HL-60/S4 treated with phorbol 12-myristate 13-acetate at 8.2 ng/mL for 4 days and 3 days (cell line): Measurements from ENCODE around the gene LRRC37B.
"Not testable (repeated sequence)": the region's sequence is repeated elsewhere in the genome, so short reads cannot be mapped to it uniquely, and the experiment has no call there.

ENCODE experiments used
- in situ Hi-C: fragments of 300-500 bp; cut with MboI; formaldehyde crosslinking; loops from 2 replicates; pipeline ENCODE4 v1.15.0; 2022; ENCODE audit warnings: low sequenced_read_pairs

The LRRC37B gene

DNA sequence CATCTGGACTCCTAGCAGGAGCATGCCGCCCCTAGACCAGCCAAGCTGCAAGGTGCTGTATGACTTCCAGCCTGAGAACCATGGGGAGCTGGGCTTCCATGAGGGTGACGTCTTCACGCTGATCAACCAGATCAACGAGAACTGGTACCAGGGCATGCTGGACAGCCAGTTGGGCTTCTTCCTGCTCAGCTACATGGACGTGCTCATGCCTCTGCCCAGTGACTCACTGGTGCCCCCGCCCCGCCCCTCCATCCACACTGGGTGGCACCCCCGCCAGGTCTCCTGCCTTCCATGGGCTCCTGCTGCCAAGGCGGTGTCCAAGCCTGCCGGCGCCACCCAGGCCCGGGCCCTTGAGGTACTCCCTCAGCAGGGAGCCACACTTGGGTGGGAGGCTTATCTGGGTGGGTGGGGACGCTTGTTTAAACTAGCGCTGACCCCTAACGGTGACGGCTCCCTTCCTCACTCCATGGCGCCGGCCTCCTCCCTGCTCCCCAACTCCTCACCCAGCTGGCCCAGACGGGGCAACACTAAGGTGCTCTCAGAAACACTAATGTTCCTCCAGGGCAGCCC lies 34.2 kb downstream of the LRRC37B start:
- in situ Hi-C loops = not testable (repeated sequence)

DNA sequence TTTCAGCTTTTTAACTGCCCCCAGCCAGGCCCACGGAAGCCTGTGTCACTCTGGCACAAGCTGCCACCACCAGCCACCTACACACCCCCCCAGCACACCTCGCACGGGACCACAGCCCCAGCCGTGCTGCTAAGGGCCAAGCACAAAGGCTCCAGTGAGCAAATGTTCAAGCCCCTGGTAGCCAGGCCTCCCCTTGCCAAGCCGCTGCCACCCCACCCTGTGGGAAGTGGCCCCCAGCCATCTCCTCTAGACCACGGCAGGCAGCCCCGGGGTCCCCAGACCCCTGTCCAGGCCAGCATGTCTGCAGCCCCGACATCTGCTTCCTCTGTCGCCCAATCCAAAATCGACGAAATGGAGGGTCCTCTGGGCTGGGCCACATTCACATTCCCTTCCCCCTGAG lies 35.1 kb downstream of the LRRC37B start:
- in situ Hi-C loops = not testable (repeated sequence)

DNA sequence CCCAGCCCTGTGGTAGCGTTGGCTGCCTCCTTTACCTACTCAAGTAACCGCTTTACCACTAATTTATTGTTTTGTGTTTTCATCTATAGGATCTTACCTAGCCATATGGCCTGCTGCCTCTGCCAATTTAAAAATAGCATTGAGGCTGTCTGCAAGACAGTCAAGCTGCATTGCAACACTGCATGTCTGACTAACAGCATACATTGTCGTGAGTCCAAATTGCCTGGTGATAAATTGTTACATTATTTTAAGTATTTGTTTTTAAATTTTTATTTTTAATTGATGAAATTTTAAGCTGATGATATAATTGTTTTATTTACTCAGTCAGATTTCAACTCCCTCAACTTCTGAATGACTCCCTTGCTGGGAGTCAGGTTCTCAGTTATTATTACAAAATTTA lies 38.4 kb downstream of the LRRC37B start:
- in situ Hi-C loops = not testable (repeated sequence)

DNA sequence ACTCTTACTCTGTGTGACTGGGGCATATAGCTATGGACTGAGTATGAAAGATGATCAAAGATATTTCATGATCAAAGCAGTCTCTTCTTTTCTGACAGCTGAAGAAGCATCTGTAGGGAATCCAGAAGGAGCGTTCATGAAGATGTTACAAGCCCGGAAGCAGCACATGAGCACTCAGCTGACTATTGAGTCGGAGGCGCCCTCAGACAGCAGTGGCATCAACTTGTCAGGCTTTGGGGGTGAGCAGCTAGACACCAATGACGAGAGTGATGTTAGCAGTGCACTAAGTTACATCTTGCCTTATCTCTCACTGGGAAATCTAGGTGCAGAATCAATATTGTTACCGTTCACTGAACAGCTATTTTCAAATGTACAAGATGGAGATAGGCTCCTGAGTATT lies 40.5 kb downstream of the LRRC37B start:
- in situ Hi-C loops = not testable (repeated sequence)

DNA sequence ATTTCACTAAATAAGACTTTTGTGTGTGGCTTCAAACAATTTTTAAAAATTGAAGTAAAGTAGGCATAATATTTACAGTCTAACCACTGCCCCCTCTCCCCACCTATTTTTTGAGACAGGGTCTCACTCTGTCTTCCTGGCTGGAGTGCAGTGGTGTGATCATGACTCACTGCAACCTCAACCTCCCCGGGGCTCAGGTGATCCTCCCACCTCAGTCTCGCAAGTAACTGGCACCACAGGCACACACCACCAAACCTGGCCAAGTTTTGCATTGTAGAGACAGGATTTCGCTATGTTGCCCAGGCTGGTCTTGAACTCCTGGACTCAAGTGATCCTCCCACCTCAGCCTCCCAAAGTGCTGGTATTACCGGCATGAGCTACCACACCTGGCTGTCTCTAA lies 47.8 kb downstream of the LRRC37B start:
- in situ Hi-C loops = not testable (repeated sequence)

DNA sequence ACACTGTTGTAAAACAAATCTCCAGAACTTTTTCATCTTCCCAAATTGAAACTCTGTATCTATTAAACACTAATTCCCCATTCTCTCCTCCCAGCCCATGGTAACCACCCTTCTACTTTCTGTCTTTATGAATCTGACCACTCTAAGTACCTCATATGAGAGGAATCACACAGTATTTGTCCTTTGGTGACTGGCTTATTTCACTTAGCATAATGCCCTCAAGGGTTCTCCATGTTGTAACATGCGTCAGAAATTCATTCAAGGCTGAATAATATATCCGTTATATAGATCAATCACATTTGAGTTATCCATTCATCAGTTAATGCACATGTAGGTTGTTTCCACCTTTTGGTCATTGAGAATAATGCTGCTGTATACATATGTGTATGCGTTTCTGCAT lies 48.2 kb downstream of the LRRC37B start:
- in situ Hi-C loops = not testable (repeated sequence)

DNA sequence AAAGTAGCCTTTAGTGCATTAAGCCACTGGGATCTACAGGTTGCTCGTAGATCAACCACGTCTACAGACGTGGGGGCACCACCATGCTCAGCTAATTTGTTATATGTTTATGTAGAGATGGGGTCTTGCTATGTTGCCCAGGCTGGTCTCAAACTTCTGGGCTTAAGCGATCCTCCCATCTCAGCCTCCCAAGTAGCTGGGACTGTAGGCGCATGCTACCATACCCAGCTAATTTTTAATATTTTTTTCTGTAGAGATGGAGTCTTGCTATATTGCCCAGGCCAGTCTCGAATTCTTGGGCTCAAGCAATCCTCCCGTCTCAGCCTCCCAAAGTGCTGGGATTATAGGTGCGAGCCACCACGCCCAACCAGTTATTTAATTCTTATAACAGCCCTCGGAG lies 49.3 kb downstream of the LRRC37B start:
- in situ Hi-C loops = not testable (repeated sequence)

DNA sequence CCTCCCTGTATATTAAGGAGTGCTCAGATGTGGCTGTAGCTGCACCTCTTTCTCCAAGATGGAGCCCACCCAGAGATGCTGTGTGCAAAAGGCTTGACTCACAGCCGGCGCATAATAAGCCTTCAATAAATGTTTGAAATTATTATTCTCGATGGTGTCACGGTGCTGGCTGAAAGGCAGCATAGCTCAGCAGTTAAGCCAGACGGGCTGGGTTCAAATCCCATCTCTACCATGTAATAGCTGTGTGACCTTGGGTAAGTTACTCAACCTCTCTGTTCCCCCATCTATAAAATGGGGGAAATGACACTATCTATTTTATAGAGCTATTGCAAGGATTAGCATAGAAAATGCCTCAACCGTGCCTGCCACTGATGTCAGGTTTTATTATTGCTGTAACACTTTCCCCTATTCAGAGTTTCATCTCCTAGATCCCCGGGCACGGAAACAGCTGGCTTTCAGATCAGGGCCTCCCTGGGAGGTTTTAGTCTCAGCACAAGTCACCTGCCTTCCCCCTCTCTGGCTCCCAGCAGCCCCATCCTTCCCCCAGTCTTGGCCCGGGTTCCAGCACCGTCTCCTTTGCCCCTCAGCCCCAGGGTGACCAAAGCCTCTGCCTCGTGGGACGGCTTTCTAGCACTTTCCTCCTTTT lies 50.4 kb downstream of the LRRC37B start:
- in situ Hi-C loops = not testable (repeated sequence)

DNA sequence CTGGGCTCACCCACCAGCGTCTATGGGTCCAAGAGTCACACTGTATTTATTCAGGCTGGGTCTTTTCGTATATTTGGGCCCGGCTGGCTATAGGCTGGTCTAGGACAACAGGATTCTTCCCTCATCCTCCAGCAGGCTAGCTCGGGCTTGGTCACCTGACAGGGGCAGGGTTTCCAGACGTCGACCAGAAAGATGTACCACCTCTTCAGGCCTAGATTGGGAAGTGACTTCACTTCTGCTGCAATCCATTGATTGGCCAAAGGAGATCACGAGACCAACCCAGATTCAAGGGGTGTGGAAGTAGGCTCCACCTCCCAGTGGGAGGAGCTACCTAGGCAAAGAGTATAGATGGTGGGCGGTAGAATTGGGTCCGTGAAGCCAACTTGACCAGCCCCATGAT lies 53.5 kb downstream of the LRRC37B start:
- in situ Hi-C loops = not testable (repeated sequence)

DNA sequence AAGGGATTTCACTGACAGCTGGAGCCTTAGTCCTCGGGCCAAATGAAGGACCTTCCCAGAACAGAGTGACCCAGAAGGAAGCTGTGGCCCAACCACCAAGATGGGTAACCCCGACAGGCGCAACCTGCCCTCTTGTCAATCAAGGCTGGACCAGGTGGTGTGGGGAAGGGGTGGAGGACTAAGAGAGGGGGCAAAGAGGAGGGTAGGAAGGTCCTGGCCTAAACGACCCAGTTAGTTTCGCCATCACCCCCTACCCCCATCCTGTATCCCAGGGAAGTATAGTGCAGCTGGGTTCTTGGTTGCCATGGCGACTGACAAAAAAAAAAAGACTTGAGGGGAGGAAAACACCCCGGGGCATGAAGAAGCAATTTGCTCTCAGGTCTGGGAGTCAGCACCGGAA lies 54.7 kb downstream of the LRRC37B start:
- in situ Hi-C loops = not testable (repeated sequence)

DNA sequence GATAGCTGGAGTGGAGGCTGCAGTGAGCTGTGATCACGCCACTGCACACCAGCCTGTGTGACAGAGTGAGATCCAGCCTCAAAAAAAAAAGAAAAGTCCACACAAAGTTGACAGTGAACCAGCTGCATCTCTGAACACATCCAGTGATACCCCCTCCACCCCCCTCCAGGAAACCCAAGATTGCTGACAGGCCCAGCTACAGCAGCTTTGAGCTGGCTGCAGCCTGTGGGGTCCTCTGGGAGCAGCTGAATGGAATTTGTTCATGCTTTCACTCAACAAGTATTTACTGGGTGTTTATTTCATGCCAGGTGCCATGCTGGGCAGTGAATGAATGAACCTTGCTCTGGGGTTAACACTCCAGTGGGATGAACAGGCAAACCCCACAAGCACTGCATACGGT lies 56.9 kb downstream of the LRRC37B start:
- in situ Hi-C loops = not testable (repeated sequence)

DNA sequence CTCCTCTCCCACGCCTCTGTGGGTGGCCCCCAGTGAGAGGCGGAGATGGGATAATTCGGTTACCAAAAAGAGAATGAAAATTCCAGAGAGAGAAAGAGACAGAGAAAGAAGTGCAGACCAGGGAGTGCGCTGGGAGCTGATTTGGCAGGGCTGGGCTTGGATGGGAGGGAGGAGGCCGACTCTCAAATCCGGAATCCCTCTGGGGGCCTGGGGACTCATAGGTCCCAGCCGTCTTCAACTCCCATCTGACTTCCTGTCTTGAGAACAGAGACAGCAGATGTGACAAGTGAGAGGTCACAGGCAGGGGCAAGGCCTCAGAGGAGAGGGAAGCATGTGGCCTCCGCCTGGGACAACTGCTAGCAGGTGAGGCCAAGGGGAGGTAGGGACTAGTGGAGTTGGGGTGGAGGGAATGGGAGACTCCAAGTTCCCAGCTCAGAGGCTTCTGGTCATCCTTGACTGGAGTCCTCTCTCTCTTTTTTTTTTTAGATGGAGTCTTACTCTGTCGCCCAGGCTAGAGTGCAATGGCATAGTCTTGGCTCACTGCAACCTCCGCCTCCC lies 59.0 kb downstream of the LRRC37B start:
- in situ Hi-C loops = not testable (repeated sequence)

DNA sequence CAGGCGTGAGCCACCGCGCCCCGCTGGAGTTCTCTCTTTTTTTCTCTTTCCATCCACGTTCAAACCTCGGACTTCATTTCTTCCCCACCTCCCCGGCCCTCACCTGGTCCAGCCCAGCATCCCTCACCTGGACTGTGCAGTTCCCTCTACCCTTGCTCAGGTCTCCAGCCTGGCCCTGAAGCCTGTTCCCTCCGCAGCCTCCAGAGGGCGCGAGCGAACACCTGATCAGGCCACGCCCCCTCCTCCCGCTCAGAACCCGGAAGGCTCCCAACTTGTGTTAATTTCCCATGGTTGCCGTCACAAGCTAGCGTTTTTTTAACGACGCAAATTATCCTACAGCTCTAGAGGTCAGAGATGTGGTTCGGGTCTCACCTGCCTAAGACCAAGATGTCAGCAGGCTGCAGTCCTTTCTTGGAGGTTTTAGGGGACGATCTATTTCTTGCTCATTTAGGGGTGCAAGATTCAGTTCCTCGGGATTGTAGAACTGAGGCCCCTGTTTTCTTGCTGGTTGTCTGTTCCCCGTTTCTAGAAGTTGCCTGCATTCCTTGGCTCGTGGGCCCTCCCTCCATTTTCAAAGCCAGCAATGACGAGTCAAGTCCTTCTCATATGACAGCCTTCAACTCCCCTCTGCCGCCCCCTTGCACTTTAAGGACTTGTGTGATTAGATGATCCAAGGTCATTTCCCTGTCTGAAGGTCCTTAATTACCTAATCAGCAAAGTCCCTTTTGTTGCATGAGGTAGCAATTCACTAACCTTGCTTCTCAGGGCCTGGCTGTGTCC lies 59.9 kb downstream of the LRRC37B start:
- in situ Hi-C loops = not testable (repeated sequence)

DNA sequence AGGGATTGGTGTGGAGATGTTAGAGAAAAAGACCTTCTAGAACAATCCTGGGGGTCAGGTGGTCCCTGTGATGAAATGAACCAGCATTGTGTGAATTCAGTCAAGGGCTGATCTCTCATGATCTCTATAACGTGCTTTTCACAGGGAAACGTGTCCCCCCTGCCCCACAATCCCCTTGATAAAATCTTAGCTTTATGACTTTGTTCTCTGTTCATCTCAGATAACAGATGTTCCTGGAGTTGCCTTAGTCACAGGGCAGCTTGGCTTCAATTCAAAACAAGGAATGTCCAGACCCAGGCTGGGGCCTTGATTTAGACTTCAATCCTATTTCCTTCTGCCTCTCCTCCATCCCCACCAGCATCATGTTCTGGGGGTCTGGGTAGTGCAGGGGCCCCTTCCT lies 61.9 kb downstream of the LRRC37B start:
- in situ Hi-C loops = not testable (repeated sequence)

DNA sequence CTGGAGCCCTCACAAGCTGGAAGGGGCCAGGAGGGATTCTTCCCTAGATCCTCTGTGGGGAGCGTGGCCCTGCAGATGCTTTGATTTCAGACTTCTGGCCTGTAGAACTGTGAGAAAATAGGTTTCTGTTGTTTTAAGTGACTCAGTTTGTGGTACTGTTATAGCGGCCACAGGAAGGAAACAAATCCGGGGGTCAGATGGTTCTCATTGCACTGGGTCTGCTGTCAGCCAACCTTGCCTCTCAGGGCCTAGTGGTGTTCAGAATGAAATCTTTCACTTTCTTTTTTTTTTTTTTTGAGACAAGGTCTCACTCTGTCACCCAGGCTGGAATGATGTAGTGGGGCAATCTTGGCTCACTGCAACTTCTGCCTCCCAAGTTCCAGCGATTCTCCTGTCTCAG lies 64.8 kb downstream of the LRRC37B start:
- in situ Hi-C loops = not testable (repeated sequence)

DNA sequence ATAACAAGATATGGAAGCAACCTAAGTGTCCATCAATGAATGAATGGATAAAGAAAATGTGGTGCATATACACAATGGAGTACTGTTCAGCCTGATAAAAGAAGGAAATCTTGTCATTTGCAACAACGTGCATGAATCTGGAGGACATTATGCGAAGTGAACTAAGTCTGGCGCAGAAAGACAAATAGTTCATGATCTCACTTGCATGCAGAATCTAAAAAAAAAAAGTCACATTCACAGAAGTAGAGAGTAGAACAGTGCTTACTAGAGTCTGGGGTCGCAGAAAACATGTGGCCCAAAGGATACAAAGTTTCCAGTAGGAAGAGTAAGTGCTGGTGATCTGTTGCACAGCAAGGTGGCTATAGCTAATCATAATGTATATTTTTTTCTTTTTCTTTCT lies 65.9 kb downstream of the LRRC37B start:
- in situ Hi-C loops = not testable (repeated sequence)

DNA sequence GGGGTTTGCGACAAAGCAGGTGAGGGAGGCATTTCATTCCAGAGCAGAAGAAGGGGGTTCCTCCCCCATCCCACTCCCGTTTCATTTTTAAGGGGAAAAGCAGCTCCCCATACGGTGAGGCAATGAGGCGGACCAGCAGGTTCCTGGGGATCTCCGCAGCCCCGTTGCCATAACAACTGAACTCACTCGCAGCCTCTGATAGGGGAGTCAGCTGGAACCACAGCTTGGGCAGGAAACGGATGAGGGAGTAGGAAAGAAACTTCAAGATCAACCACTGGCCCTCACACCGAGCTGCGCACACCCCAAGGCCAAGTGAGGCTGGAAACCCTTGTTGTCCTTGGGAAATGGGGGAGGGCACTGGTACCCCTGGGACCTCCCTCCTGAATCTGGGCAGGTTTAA lies 72.6 kb downstream of the LRRC37B start:
- in situ Hi-C loops = not testable (repeated sequence)

DNA sequence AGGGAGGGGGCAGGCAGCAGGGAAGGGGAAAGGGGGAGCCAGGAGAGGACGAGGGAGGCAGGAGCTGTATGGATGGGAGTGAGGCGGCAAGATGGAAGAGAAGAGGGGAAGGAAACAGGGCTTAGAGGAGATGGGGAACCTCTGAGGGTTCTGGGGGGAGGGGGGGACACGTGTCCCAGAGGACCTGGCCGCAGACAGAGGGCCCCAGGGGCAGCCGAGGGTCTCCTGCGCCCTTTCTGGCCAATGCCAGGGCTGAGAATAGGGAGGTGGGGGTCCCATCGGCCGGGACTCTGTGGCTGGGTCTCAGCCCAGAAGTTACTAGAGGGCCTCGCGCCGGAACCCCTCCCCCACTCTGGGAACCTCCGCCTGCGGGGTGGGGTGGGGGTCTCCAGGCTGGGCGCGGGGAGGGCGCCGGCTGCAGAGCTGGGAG lies 76.4 kb downstream of the LRRC37B start:
- in situ Hi-C loops = not testable (repeated sequence)

DNA sequence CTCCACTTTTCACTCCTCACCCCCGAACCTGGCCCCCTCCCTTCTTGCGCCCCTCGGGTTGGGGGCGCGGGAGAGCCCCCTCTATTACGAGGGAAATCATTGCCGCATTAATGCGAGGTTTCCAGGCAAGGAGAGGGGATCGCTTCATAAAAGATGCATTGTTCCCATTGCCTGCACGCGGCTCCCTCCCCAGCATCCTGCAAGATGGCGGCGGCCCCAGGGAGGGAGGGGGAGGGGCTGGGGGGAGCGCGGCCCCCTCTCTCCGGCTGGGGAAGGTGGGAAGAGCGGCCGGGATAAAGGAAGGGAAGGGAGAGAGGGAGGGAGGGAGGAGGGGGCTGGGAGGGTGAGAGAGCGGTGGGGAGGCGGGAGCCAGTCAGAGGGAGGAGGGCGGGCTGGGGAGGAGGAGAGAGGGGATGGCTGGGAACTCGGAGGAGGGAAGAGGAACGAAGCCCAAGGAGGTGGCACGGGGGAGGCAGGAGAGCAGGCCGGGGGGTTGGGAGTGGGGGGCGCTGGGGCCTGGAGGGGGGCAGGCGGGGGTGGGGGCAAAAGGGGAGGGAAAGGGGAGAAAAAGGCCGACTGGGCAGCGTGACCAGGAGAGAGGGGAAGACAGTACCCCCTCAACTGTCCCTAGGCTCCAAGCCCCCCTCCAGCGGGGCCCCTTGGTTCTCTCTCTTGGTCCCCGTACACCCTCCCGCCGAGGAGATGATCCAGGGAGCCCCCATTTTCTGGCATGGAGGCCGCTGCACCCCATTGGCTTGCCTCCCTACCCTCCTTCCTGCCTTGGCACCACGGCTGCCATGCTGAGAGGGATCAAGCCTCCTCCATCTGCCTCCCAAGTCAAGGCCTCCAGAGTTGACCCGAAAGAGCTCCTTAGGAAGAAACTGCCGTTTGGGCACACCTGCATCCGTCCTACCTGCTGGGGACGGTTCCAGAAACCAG lies 77.1 kb downstream of the LRRC37B start:
- in situ Hi-C loops = not testable (repeated sequence)

DNA sequence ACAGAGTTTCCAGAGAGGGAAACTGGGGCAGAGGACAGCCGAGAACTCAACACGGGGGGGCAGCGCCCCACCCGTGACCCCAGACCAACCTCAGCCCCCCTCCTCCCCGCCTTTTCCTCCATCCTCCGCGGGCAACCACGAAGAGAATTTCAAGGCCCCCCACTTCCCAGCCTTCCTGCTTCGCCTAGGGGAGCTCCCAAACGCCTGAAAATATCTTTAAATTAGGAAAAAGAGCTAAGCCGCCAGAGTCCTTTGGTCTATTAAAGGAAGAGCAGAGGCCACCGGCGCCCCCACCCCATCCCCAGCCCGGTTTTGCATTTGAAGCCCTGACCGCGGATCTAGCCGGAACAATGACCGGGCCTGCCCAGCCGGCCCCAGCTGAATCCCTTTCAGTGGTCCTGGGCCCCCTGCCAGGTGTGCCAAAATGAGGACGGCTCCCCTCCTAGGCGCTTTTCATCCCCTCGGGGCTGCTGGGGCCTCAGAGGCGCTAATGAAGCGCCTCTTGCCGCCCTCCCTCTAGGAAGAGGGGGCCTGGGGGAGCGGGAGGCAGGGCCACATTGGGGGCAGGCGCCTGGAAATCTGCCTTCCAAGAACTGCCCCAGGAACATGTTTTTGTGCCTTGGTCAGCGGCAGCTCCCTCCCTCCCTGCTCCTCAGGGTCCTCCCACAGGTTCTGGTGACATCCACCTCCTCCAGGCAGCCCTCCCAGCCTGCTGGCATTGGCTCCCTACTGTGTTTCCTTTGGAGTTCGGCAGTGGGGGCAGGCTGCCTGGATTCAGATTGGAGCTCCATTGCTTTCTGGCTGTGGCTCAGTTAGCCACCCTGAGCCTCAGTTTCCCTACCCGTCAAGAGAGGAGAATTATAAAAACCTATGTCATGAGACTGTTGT lies 78.0 kb downstream of the LRRC37B start:
- in situ Hi-C loops = not testable (repeated sequence)
